Measurements from ENCODE around the gene CACFD1. TPM values are rescaled to one million over a fixed set of nuclear protein-coding genes. Genes with fewer than 3 reads are reported as not detected.

CACFD1 gene
- total and polyA plus RNA-seq, 2 of the 13 experiments (the other 11 are each of a cell fraction or from before 2014, with no cell fraction given), result 13.8 to 14.6 TPM

GRCh38 chr9:133417541-133418461 lies 42.0 kb upstream of the CACFD1 start, which contains the start of gene REXO4 (continued):
- TF ChIP-seq CREB3 (CRISPR knock-in tag; IDR thresholded peaks at IDR 0.05), result peak; percentile 29; the same call in 1 of the 2 replicates
- TF ChIP-seq KAT8 (CRISPR knock-in tag; IDR thresholded peaks at IDR 0.05), result peak; percentile 99
- peak; percentile 32; the same call in 1 of the 2 replicates for TF ChIP-seq ZKSCAN1 (IDR thresholded peaks at IDR 0.05; ENCODE audit: low read length)
- TF ChIP-seq SP2 (CRISPR knock-in tag; IDR thresholded peaks at IDR 0.05), result peak; percentile 64
- TF ChIP-seq ISL2 (CRISPR knock-in tag; IDR thresholded peaks at IDR 0.05), result peak; percentile 69
- no peak for TF ChIP-seq ZBTB21 (CRISPR knock-in tag; IDR thresholded peaks at IDR 0.05)
- no peak for TF ChIP-seq ZNF446 (CRISPR knock-in tag; IDR thresholded peaks at IDR 0.05)
- peak; percentile 82 for TF ChIP-seq BCL3 (CRISPR knock-in tag; IDR thresholded peaks at IDR 0.05)
- no peak for TF ChIP-seq GPBP1L1 (CRISPR knock-in tag; IDR thresholded peaks at IDR 0.05)
- TF ChIP-seq RXRA (CRISPR knock-in tag; IDR thresholded peaks at IDR 0.05), result peak; percentile 100
- TF ChIP-seq FOSL2 (CRISPR knock-in tag; IDR thresholded peaks at IDR 0.05), result peak; percentile 55; the same call in 1 of the 2 replicates
- TF ChIP-seq SRSF9 (IDR thresholded peaks at IDR 0.05; ENCODE audit: borderline replicate concordance, insufficient read depth, low read depth, low read length, poor library complexity, severe bottlenecking), result no peak
- TF ChIP-seq ZNF720 (CRISPR knock-in tag; IDR thresholded peaks at IDR 0.05), result no peak
- peak; percentile 90; the same call in 1 of the 2 replicates for TF ChIP-seq PATZ1 (CRISPR knock-in tag; IDR thresholded peaks at IDR 0.05)
- peak; percentile 65; the same call in 1 of the 2 replicates for TF ChIP-seq ZNF749 (CRISPR knock-in tag; IDR thresholded peaks at IDR 0.05; ENCODE audit: borderline replicate concordance)
- TF ChIP-seq ZNF589 (CRISPR knock-in tag; conservative IDR thresholded peaks at IDR 0.05), result peak; percentile 92
- TF ChIP-seq PHF21A (CRISPR knock-in tag; IDR thresholded peaks at IDR 0.05), result peak; percentile 94
- TF ChIP-seq HMG20B (CRISPR knock-in tag; conservative IDR thresholded peaks at IDR 0.05), result peak; percentile 55; the same call in 1 of the 2 replicates
- TF ChIP-seq TFDP1 (CRISPR knock-in tag; IDR thresholded peaks at IDR 0.05; ENCODE audit: borderline replicate concordance), result peak; percentile 65; the same call in 1 of the 2 replicates
- peak; percentile 96; the same call in 1 of the 2 replicates for TF ChIP-seq SAFB2 (CRISPR knock-in tag; IDR thresholded peaks at IDR 0.05; ENCODE audit: borderline replicate concordance, low read depth)
- TF ChIP-seq SRSF4 (IDR thresholded peaks at IDR 0.05; ENCODE audit: low read depth, low read length, poor library complexity, severe bottlenecking), result no peak
- TF ChIP-seq ASH2L (IDR thresholded peaks at IDR 0.05; ENCODE audit: insufficient read length, low read depth, low read length), result peak; percentile 99

Measured in HepG2 (cell line).